ENCODE data around the gene FOXP1. TPM values are rescaled to one million over a fixed set of nuclear protein-coding genes. Genes with fewer than 3 reads are reported as not detected.

FOXP1 gene
- total and polyA plus RNA-seq, 3 donors from 2014 or later: 37.8 to 105 (median 75.9) TPM

DNA sequence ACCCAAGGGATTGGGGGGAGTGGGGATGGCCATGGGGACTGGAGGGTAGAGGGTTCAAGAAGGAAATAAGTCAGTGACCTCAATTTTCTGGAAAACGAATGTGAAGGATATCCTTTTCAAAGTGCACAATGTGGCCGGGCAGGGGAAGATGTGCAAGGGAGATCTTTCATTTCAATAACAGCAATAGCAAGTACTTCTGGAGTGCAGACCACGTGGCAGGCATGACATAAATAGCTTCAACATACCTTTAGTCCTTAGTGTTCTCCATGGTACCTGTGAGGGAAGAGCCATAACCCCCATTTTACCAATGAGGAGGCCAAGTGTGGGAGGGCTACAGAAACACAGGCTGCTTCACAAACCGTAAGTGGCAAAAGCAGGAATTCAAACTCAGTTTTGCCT, 138.7 kb downstream of the FOXP1 start:
- Histone ChIP-seq H3K4me3 (no peak overlapping the region), H3K36me3 (ENCODE audit: low read depth, missing control alignments) (no peaks in the 10 kb centered on the region), H3K27ac (no peak overlapping the region), H3K4me1 (no peaks in the 10 kb centered on the region), H3K27me3 (no peaks in the 10 kb centered on the region), H3K9me3 (no peaks in the 10 kb centered on the region)
- WGBS, 2 donors: 79 to 80% methylated on average over 3 to 4 of the region's 4 CpGs
- intact Hi-C loops (cut with DNase I; ENCODE audit: low total_unique reads): no loop called here
- no peak for TF ChIP-seq POLR2A (IDR thresholded peaks at IDR 0.05)
- TF ChIP-seq, protein P1, sequence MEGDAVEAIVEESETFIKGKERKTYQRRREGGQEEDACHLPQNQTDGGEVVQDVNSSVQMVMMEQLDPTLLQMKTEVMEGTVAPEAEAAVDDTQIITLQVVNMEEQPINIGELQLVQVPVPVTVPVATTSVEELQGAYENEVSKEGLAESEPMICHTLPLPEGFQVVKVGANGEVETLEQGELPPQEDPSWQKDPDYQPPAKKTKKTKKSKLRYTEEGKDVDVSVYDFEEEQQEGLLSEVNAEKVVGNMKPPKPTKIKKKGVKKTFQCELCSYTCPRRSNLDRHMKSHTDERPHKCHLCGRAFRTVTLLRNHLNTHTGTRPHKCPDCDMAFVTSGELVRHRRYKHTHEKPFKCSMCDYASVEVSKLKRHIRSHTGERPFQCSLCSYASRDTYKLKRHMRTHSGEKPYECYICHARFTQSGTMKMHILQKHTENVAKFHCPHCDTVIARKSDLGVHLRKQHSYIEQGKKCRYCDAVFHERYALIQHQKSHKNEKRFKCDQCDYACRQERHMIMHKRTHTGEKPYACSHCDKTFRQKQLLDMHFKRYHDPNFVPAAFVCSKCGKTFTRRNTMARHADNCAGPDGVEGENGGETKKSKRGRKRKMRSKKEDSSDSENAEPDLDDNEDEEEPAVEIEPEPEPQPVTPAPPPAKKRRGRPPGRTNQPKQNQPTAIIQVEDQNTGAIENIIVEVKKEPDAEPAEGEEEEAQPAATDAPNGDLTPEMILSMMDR (IDR thresholded peaks at IDR 0.05): no peak
- DNase-seq: no peak

DNA sequence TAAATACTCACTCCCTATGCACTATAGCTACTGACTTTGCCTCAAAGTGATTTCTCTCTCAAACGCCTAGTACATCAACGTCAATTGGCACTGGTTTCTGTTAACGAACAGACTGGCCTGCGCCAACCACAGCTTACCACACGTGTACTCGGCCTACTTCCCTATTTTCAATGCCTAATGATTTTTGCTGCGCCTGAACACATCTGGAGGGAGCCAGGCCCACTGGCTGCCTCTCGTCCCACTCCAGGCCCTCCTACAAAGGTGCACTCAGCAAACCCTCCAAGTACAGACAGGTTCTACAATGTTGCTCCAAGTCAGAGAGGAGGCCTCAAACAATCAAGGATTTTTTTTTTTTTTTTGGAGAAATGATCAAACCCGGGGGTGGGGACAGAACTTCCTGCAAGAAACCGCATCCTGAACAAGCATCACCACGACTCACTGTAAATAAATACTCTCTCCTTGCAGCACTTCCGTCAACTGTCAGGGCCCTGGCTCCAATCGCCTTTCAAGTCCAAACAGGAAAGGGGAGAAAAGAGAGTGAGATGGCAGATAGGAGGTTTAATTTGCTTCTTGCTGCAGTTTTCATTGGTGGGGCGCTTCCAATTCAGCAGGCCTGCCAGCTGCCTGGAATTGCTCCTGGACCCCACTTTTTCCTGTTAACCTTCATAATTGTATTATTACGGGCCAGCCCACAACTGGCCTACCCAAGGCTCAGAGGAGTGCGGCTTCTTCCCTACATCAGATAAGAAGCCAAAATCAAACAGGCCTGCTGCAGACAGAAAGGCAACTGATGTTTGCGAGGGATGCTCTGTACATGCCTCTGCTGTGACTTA, 139.3 kb downstream of the FOXP1 start:
- no peaks in the 10 kb centered on the region for H3K36me3 ChIP-seq (ENCODE audit: low read depth, missing control alignments)
- no peaks in the 10 kb centered on the region for H3K4me1 ChIP-seq
- H3K9me3 ChIP-seq: no peaks in the 10 kb centered on the region
- intact Hi-C loops (cut with DNase I; ENCODE audit: low total_unique reads): no loop called here
- H3K27me3 ChIP-seq: no peaks in the 10 kb centered on the region
- 81 to 82% methylated on average over 16 to 17 of the region's 17 CpGs for WGBS, 2 donors
- DNase-seq: peak; percentile 43
- TF ChIP-seq, protein P1 (IDR thresholded peaks at IDR 0.05): no peak
- no peak for TF ChIP-seq POLR2A (IDR thresholded peaks at IDR 0.05)
- H3K4me3 ChIP-seq: no peak overlapping the region
- no peak overlapping the region for H3K27ac ChIP-seq

DNA sequence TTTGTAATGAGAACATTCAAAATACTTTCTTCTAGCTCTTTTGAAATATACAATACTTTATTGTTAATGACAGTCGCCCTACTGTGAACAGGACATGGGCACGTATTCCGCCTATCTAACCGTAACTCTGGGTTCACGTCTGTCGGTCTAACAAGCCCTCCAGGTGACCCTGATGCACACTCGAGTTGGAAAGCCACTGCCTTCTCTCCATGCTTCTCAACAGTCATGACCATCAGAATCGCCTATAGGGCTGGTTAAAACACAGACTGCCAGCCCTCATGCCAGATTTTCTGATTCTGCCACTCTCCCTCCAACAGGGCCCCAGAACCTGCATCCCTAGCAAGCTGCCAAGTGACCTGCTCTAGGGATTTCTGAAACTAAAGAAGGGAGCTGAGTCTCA, 140.2 kb downstream of the FOXP1 start:
- WGBS, 2 donors: 85 to 93% methylated on average over 7 to 8 of the region's 8 CpGs
- H3K9me3 ChIP-seq: no peaks in the 10 kb centered on the region
- H3K27ac ChIP-seq: no peak overlapping the region
- H3K27me3 ChIP-seq: no peaks in the 10 kb centered on the region
- DNase-seq: no peak
- intact Hi-C loops (cut with DNase I; ENCODE audit: low total_unique reads): no loop called here
- TF ChIP-seq, protein P1 (IDR thresholded peaks at IDR 0.05): no peak
- no peak for TF ChIP-seq POLR2A (IDR thresholded peaks at IDR 0.05)
- no peak overlapping the region for H3K4me3 ChIP-seq
- no peaks in the 10 kb centered on the region for H3K4me1 ChIP-seq
- no peaks in the 10 kb centered on the region for H3K36me3 ChIP-seq (ENCODE audit: low read depth, missing control alignments)

DNA sequence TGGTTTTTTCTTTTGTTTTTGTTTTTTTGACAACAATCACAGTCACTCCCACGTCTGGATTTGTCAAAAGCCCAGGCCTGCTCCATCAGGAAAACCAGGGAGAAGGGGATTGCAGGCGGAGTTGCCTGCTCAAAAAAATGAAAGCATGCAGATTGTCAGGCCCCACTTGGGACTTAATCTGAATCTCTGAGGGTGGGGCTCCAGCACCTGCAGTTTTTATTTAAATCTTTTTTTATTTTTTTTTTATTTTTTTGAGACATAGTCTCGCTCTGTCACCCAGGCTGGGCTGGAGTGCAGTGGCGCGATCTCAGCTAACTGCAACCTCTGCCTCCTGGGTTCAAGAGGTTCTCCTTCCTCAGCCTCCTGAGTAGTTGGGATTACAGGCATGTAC, 140.9 kb downstream of the FOXP1 start:
- TF ChIP-seq POLR2A (IDR thresholded peaks at IDR 0.05): no peak
- TF ChIP-seq, protein P1 (IDR thresholded peaks at IDR 0.05): no peak
- Histone ChIP-seq H3K4me3 (no peak overlapping the region), H3K27ac (no peak overlapping the region), H3K4me1 (no peaks in the 10 kb centered on the region), H3K9me3 (no peaks in the 10 kb centered on the region), H3K27me3 (no peaks in the 10 kb centered on the region), H3K36me3 (ENCODE audit: low read depth, missing control alignments) (no peaks in the 10 kb centered on the region)
- DNase-seq: no peak
- 91 to 96% methylated on average over 5 of the region's 5 CpGs for WGBS, 2 donors
- intact Hi-C loops (cut with DNase I; ENCODE audit: low total_unique reads): no loop called here
